Brain pericyte (primary cell): ENCODE results near the gene AMPD2.

ENCODE experiments used
- DNase-seq: peaks from one replicate; pipeline ENCODE4 v3.0.0-alpha.2; 2012; ENCODE audit warnings: low read depth, low spot score

AMPD2 gene

DNA sequence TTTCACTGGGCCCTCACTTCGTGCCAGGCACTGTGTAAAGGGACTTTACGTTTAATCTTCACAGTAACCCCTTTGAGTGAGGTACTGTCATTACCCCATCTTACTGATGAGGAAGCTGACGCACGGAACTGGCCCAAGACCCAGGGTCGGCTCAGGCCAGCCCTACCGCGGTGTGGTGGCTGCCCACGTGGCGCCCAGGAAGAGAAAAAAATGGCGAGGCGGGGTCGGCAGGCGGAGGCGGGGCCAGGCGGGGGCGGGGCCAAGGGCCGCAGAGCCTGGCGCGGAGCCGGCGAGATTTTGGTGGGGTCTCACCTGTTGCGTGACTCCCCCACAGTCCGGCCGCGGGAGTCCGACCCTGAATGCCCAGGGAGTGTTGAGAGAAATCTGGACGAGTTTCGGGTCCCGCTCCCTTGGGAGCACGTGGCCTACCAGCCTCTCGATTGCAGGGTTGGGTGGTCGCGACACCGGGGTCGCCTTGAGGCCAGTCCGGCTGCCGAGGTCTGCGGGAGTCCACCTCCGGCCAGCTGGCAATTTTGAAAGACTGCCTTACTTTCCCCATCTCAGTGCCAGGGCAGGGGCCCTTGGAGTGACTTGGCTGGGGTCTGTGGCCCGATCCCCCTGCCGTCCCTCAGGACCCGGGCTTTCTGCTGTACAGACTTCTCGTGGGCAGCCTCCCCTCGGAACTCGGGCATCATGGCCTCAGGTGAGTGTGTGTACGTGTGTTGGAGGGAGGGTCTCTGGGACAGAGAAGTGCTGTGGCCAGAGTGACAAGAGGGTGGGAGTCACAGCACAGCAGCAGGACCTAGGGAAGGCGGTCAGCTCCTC lies at the start of gene AMPD2, which contains the start of gene GNAT2:
Gene AMPD2 (plus strand): TSS at position 262 of the 825 bp plus-strand sequence. CDS start 1,339 bp downstream, outside the sequence.
Gene GNAT2 (minus strand): TSS at position 41 of the 825 bp plus-strand sequence. CDS start 6,746 bp downstream, outside the sequence.
- DNase-seq = no peak

DNA sequence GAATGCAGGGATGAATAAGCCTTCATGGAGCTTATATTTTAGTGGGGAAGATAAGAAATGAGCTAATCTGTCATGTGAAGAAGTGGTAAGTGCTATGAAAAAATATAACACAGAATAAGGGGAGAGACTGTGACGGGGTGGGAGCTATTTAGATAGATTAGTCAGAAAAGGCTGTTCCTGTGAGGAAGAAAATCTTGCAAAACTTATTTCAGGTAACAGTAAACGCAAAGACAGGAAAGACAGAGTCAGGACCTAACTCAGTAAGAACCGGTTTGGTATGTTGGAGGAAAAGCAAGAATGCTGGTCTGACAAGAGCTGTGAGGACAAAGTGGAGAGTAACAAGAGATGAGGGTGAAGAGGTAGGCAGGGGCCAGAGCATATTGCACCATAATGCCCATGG lies 49.2 kb upstream of the AMPD2 start:
- no peak for DNase-seq

DNA sequence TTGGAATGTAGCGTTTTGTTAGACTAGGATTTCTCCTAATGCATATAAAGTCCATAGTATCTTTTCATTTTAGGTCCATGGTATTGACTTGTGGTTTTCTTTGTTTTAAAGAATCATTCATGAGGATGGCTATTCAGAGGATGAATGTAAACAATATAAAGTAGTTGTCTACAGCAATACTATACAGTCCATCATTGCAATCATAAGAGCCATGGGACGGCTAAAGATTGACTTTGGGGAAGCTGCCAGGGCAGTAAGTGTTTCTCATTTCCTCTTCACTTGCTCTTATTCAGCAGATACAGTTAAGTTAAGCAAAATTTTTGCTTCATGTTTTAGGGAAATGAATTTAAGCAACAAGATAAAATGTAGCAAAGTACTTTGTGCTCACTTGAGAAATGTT lies 45.9 kb upstream of the AMPD2 start:
- no peak for DNase-seq

DNA sequence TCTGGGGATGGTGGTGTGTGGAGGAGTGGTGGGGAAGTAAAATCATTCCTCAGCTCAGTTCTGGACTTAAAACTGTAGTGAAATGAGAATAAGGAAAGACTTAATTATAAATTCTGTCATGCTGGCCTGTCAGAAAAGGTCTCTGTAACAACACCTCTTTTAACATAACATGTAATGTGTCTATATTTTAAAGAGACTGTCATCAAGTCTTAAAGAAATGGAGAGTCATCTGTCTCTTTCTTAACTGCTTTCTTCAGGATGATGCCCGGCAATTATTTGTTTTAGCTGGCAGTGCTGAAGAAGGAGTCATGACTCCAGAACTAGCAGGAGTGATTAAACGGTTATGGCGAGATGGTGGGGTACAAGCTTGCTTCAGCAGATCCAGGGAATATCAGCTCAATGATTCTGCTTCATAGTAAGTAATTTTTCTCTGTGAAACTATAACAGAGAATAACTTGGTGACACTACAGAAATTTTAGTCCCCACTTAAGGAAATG lies 40.6 kb upstream of the AMPD2 start:
- no peak for DNase-seq

DNA sequence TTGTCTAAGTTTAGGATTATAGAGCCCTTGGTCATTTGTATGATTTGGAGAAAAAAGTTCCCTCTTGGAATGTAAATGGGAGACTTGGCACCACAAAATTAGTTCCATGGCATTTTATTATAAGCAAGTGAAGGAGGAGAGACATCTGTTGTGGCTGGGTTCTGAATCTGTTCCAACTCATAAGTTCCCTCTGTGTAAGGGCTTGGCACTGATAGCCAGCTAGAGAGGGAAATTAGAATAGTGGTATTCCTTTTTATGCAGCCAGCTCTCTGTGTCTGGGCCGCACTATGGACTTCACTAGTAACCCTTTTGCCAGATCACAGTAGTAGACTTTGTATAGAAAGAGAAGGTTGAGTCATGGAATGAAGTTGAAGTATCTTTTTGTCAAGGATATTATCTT lies 40.1 kb upstream of the AMPD2 start:
- DNase-seq = no peak

DNA sequence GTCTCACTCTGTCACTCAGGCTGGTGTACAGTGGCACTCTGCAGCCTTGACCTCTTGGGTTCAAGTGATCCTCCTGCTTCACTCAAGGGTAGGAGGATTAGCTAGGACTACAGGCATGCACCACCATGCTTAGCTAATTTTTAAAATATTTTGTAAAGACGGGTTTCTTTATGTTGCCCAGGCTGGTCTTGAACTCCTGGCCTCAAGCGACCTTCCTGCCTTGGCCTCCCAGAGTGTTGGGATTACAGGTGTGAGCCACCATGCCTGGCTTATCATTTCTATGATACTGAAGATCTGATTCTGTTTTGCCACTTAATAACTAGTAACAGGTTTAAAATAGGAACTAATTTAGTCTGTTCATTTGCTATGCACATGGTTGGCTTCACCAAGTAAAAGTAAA lies 37.6 kb upstream of the AMPD2 start:
- DNase-seq = no peak

DNA sequence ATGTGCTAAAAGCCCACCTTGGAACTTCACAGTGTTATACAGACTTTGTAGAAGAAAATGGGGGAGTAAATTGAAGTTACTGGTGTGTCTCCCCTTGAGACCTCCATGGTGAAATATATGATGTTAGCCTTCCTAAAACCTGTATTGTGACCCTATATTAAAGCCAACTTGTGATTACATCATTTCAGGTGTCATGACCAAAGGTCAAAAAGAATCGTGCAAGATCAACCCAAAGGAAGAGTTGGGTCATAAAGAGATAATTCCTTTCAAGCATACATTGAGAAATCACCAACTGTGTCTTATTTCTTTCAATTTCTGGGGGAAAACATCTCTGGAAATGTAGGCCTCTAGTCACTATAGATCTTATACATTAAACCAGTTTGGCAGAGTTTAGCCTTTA lies 34.9 kb upstream of the AMPD2 start:
- DNase-seq = no peak

DNA sequence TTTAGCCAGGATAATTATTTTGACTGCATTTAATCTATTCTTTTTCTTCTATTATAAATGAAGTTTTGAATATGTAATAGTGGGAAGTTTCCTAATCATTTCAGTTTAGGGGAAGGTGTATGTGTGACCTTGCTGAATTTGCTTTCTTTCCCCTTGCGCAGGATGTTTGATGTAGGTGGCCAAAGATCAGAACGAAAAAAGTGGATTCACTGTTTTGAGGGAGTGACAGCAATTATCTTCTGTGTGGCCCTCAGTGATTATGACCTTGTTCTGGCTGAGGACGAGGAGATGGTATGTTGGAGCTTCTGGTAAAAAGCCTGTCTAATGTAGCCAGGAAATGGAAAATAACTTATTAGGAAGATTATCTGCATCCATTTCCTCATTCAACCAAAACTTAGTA lies 33.6 kb upstream of the AMPD2 start:
- DNase-seq = no peak

DNA sequence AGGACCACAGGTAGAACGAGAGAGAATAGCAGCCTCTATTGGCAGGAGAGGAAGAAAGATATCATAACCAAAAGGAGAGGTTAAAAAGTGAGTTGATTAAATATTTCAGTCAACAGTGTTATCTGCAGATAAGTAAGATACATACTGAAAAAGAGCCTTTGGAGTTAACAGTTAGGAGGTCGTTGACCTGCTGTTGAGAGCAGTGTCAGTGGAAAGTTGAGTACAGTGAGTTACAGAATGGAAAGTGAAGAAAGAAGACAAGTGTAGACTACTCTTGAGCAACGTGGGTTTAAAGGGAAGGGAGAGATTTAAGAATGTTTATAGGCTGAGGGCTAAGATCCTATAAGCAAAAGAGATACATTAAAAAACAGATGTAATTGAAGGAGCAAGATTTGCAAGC lies 30.5 kb upstream of the AMPD2 start:
- DNase-seq = no peak

DNA sequence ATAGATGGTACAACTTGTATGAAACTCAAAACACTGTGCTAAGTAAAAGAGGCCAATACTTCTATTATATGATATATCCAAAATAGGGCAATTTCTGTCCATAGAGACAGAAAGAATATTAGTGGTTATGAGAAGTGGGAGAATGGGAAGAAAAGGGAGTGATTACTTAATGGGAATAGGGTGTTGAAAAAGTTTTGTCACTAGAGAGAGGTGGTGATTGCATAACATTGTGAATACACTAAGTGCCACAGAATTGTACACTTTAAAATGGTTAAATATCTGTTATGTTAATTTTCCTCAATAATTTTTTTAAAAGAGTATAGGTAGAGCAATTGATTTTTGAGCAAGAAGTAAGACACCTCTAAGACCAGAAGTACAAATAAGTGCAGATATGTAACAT lies 30.0 kb upstream of the AMPD2 start:
- no peak for DNase-seq

DNA sequence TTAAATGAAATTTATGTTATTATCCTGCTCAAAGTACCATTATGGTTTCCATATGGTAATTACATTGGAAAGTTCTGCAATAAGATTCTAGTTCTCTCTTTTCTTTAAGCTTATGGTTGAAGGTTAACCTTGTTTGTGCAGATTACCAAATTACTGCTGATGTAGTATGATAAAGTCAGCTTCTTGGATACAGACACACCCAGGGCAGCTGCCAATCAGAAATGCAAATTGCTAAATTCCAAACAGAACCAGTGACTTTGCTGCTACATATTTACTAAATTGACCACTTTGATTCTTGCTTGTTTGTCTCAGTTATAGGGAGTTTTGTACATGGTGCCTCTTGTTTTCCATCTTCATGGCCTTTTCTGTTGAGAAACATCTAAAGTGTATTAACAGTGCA lies 26.7 kb upstream of the AMPD2 start:
- no peak for DNase-seq

DNA sequence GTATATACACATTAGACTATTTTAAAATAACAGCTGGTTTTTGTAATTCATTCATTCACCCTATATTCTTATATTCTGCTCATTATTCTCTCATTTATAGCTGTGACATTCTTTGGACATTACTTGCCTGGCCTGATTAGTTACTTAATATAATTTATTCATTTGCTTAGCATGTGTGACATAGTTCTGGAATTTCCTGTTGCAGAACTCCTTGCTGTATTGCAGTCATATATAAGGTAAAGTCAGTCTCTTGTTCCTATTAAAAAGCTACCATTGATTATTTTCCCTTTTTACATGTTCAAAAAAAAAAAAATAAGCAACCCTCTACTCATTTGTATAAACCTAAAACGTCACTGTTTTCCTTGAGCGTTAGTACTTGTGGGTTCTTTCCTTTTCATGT lies 24.1 kb upstream of the AMPD2 start:
- no peak for DNase-seq

DNA sequence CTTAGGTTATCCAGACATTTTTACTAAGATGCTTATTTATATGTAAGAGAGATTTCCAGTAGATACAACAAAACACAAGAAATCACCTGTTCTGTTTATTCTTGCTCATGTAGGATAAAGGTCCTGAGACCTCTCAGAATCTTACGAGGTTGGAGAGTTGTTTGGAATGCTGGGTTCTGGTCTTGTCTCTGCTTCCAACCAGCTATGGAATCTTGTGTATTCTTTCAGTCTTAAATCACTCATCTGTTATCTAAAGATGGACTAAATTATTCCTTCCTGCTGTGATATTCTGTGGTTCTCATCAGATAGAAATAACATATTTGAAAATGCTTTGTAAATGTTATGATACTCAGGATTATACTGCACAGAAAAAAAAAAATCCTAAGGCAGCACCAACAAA lies 21.5 kb upstream of the AMPD2 start:
- no peak for DNase-seq

DNA sequence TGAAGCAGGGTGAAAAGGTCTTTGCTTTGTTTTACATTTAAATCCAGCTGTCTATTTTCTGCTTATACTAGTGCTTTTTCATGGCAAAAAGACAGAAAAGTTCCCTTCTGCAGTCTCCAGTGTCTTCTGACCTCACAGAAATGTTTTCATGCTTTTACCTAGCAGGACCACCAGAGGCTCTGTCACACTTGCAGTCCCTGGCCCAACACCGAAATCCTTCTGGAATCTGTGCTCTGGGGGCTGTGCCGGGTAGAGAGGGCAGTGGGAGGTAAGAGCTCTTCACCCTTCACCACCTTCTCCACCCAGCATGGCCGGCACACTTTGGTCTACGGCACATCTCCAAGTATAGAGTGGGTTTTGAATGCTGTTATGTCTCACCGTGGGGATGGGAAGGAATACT lies 21.0 kb upstream of the AMPD2 start:
- no peak for DNase-seq

DNA sequence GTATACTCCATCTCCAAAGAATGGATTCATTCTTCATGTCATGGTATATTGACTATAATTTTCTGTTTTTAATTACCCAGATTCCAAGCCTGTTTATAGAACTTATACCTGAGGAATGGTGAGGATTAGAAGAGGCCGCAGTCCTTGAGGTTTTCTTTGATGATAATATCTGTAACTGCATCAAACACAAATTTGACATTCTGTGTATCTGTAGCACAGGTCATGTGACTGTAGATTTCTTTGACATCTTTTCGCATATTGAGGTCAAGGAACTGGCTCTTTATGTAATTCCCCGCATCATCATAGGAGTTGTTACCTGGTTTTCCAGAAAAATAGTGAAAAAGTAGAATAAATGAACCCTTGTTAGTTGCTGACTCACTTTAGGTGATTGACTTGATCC lies 16.4 kb upstream of the AMPD2 start:
- DNase-seq = no peak

DNA sequence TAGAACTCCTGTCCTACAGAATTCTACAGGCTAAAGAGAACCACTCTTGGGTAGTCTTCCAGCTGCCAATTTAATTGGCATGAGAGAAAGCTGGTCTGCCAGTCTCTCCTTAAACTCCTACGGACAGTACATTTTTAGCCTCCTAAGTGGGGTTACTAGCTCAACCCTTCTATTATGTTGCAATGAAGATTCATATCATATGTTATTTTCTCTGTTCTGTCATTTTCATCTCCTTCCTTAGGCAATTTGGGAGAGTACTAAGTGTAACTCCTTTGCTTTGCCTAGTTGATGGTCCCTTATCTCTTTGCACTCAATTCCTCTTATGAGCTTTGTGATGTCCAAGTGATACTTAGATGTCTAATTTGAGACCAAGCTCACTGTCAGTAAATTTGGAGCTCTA lies 14.3 kb upstream of the AMPD2 start:
- DNase-seq = no peak

DNA sequence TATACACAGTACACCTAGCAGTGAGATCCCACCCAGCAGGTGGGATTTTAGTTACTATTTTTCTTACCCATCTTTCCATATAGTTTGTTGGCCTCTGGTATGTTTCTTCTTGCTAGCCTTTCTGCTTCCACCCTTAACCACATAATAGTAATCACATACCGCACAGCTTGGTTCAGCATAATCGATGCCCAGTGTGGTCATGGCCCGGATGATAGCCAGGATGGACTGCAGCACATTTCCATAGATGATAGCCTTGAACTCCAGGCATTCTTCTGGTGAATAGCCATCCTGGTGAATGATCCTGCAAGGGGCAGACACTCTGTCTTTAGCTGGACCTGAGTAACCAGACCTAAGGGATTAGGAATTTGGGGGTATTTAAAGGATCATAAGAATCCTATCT lies 9.8 kb upstream of the AMPD2 start:
- no peak for DNase-seq

DNA sequence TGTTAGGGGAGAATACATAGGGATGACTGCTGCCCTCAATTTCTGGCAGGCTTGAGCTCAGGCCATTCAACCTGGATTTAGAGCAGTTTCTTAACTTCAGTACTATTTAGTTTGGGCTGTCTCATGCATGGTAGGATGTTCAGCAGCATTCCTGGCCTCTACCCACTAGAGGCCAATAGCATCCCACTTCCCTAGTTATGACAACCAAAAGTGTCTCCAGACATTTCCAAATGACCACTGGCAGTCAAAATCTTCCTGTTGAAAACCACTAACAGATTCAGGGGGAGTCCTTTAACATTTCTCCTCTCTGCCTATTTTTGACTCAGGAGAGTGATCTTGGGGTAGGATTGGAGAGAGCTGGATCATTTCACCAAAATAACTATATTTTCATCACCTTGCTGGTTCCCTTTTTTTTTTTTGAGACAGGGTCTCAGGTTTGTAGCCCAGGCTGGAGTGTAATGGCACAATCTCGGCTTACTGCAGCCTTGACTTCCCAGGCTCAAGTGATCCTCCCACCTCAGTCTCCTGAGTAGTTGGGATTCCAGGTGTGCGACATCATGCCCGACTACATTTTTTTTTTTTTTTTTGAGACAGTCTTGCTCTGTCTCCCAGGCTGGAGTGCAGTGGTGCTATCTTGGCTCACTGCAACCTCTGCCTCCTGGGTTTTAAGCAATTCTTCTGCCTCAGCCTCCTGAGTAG lies 8.9 kb upstream of the AMPD2 start:
- no peak for DNase-seq

DNA sequence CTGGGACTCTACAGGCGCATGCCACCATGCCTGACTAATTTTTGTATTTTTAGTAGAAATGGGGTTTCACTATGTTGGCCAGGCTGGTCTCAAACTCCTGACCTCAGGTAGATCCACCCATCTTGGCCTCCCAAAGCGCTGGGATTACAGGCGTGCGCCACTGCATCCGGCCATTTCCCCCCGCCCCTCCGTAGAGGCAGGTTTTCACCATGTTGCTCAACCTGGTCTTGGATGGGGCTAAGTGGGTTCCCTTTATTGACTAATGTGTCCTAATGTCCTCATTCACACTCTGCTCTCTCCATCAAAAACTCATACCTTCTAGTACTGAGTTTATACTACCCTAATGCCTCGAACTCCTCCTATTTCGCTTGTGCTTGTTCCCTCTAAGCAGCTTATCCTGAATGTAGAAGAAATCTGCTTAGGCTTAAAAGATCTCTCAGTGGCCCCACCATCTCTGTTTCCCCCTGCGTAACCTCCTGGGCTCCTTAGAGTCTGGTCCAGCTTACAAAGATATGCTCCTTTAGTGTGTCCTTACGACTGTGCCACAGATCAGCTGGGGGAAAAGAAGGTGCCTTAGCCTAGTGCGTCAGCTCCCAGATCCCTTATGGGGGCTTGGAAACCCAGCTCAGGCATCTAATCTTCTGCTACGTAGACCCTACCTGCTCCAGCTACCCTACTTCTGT lies 8.2 kb upstream of the AMPD2 start:
- DNase-seq = no peak

DNA sequence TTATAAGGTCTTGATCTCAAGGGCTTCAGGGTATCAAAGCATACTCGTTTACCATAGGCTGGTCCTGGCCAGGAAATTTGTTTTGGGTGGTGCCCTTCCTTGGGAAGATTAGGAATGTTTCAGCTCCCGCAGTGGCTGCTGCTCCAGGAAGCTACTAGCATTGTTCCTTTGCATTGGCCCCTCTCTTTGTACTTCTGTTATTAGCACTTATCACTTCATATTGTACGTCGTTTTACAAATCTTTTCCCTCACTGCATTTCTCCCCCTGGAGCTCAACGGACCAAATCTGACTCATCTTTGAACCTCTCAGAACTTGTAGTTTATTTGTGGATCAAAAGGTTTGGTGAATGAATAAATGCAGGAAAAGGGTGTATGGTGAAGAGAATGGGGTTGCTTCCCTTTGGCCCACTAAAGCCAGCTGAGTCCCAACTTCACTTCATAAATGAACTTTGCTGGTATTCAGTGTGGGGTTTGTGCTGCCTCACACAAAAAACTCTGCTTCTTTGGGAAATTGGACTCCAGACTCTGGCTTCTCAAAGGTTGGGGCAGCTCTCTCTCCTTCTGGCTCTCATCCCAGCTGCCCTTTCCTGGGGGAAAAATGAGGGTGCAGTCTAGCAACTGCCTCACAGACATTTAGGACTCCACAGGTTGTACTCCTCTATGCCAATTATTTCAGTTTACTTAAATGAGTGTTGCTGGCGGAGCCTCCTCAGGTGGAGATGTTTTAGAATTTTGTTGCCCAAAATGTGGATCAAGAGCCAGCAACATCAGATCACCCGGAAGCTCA lies 6.1 kb upstream of the AMPD2 start:
- no peak for DNase-seq

DNA sequence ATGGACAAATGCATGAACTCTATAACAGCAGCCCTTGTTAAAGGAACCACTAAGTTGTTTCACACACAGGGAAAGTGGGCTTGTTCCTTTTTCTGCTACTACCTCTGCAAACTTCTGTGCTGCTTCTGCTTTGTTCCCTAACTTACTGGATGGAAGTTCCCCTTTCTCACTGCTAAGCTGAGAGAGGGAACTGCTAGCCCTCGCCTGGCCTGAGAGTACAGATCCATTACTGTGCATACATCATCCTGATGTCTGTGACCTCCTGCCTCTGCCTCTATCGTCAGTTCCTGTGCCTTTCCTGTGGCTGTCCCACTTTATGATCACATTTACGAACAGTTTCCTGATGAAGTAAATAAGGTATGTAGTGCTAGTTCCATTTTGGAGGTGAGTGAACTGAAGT lies 3.8 kb upstream of the AMPD2 start:
- DNase-seq = no peak

DNA sequence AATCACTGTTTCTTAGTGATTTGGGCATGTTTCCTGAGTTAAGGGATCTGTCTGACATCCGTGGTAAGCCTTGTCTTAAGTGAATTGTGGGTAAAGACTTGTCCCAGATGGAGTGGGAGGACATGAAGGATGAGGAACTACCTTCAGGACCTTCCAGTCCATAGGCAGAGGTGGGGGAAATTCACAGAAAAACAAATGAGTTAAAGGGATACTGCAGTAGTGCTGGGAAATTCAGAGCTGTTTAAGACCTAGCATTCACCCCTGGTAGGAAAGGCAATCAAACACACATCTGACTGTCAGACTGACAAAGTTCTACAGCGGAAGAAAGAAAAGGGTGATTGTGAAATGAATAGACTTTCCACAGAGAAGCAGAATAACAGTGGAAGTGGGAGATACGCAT lies 3.2 kb upstream of the AMPD2 start:
- no peak for DNase-seq
